ACC112 (cell line): ENCODE results near the gene ICA1L.

ENCODE experiments used
- H2AFZ ChIP-seq: fragments of 200-600 bp; sonication (generic); one replicate; pipeline ENCODE4 v1.6.0; 2017; ENCODE audit warnings: antibody characterized with exemption, low read length; ENCODE audit not compliant: unreplicated experiment
- H3K27ac ChIP-seq: fragments of 200-600 bp; sonication (generic); 2 replicates; pipeline ENCODE4 v1.5.1; 2014; ENCODE audit warnings: low read depth, mild to moderate bottlenecking, antibody characterized with exemption, low read length, moderate library complexity
- H3K27me3 ChIP-seq: fragments of 200-600 bp; sonication (generic); 2 replicates; pipeline ENCODE4 v1.6.1; 2014; ENCODE audit warnings: mild to moderate bottlenecking, antibody characterized with exemption, low read length, moderate library complexity, mixed read lengths; ENCODE audit not compliant: insufficient read depth
- H3K36me3 ChIP-seq: fragments of 200-600 bp; sonication (generic); 2 replicates; pipeline ENCODE4 v1.6.1; 2016; ENCODE audit warnings: mild to moderate bottlenecking, antibody characterized with exemption, low read length, moderate library complexity, mixed read lengths; ENCODE audit not compliant: insufficient read depth
- H3K4me1 ChIP-seq: fragments of 200-600 bp; sonication (generic); one replicate; pipeline ENCODE4 v1.6.1; 2016; ENCODE audit warnings: low read length, mixed read lengths; ENCODE audit not compliant: insufficient read depth, unreplicated experiment, control insufficient read depth
- H3K4me3 ChIP-seq: fragments of 200-600 bp; sonication (generic); 2 replicates; pipeline ENCODE4 v1.5.1; 2014; ENCODE audit warnings: mild to moderate bottlenecking, low read depth, low read length
- H3K79me2 ChIP-seq: fragments of 200-600 bp; sonication (generic); one replicate; pipeline ENCODE4 v1.6.0; 2016; ENCODE audit warnings: low read length; ENCODE audit not compliant: control insufficient read depth, unreplicated experiment, insufficient read depth

The ICA1L gene

GRCh38 chr2:202782940-202783558, 88.5 kb downstream of the ICA1L start:
- Histone ChIP-seq H2AFZ (no peak overlapping the region), H3K4me3 (no peak overlapping the region), H3K36me3 (no peaks in the 10 kb centered on the region), H3K4me1 (peaks cover 11% of the 10 kb centered on the region), H3K79me2 (no peaks in the 10 kb centered on the region), H3K27ac (no peak overlapping the region), H3K27me3 (no peaks in the 10 kb centered on the region)

GRCh38 chr2:202780514-202781021, 91.0 kb downstream of the ICA1L start:
- H3K79me2 ChIP-seq = no peaks in the 10 kb centered on the region
- H3K4me3 ChIP-seq = no peak overlapping the region
- no peak overlapping the region for H2AFZ ChIP-seq
- H3K4me1 ChIP-seq = peaks cover 11% of the 10 kb centered on the region
- no peaks in the 10 kb centered on the region for H3K36me3 ChIP-seq
- no peak overlapping the region for H3K27ac ChIP-seq
- no peaks in the 10 kb centered on the region for H3K27me3 ChIP-seq

- Histone ChIP-seq H3K27me3 (no peaks in the 10 kb centered on the region), H3K4me3 (no peak overlapping the region), H2AFZ (no peak overlapping the region), H3K79me2 (no peaks in the 10 kb centered on the region), H3K27ac (no peak overlapping the region), H3K36me3 (no peaks in the 10 kb centered on the region), H3K4me1 (peaks cover 11% of the 10 kb centered on the region)
Observed at GRCh38 chr2:202778217-202778616, 93.3 kb downstream of the ICA1L start.

DNA sequence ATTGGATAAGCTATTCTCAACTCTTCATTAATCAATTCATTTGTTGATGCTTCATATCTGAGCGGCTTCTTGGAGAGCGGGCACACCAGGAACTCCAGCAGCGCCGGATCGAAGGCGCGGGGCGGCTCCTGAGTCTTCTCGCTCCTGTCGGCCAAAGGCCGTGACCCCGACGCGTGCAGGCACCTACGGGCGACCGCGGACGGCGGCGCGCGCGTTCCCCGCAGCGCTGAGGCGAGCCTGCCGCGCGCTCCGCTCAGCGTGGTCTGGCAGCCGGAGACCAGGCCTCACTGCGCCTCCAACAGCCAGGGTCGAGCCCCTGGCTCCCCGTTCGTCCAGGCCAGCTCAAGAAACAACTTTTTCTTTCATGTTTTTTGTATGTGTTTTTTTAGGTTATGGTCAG, 97.5 kb downstream of the ICA1L start:
- Histone ChIP-seq H2AFZ (no peak overlapping the region), H3K27me3 (no peaks in the 10 kb centered on the region), H3K4me1 (no peaks in the 10 kb centered on the region), H3K36me3 (no peaks in the 10 kb centered on the region), H3K27ac (no peak overlapping the region), H3K79me2 (no peaks in the 10 kb centered on the region), H3K4me3 (no peak overlapping the region)

GRCh38 chr2:202773301-202773973, 98.1 kb downstream of the ICA1L start:
- H3K36me3 ChIP-seq = no peaks in the 10 kb centered on the region
- H3K27me3 ChIP-seq = no peaks in the 10 kb centered on the region
- no peak overlapping the region for H3K4me3 ChIP-seq
- no peaks in the 10 kb centered on the region for H3K79me2 ChIP-seq
- no peak overlapping the region for H2AFZ ChIP-seq
- no peak overlapping the region for H3K27ac ChIP-seq
- H3K4me1 ChIP-seq = no peaks in the 10 kb centered on the region

GRCh38 chr2:202771741-202772460, 99.7 kb downstream of the ICA1L start:
- Histone ChIP-seq H3K4me1 (no peaks in the 10 kb centered on the region), H3K4me3 (no peak overlapping the region), H3K27ac (no peak overlapping the region), H3K36me3 (no peaks in the 10 kb centered on the region), H3K79me2 (no peaks in the 10 kb centered on the region), H3K27me3 (no peaks in the 10 kb centered on the region), H2AFZ (no peak overlapping the region)

DNA sequence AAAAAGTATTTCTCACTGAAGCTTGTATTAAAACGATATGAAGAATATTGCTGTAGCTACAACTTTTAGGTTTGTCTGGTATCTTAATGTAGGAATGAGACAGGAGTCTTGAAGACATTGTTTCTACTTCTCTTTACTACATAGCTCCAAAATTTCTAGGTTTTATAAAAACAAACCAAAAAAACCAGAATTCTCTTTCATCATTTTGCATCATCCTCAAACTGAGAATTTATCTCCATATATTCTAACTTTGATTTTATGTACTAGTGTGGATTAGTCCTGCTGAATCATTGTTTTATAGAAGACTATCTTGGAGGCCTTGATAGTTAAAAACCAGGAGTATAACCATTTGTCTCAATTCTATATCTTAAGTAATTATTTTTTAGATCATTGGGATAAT, 100.2 kb downstream of the ICA1L start:
- H3K4me3 ChIP-seq = no peak overlapping the region

GRCh38 chr2:202769201-202769600, 102.4 kb downstream of the ICA1L start:
- no peak overlapping the region for H3K4me3 ChIP-seq
- no peaks in the 10 kb centered on the region; the same call in 1 of the 2 replicates for H3K36me3 ChIP-seq
- H3K27me3 ChIP-seq = no peaks in the 10 kb centered on the region
- H3K27ac ChIP-seq = no peak overlapping the region
- H2AFZ ChIP-seq = no peak overlapping the region
- H3K4me1 ChIP-seq = no peaks in the 10 kb centered on the region
- no peaks in the 10 kb centered on the region for H3K79me2 ChIP-seq

More for the DNA sequence above, 100.2 kb downstream of the ICA1L start:
- Histone ChIP-seq H2AFZ (no peak overlapping the region), H3K79me2 (no peaks in the 10 kb centered on the region), H3K27me3 (no peaks in the 10 kb centered on the region), H3K27ac (no peak overlapping the region), H3K4me1 (no peaks in the 10 kb centered on the region), H3K36me3 (no peaks in the 10 kb centered on the region)

GRCh38 chr2:202768273-202768672, 103.3 kb downstream of the ICA1L start:
- H3K27me3 ChIP-seq = no peaks in the 10 kb centered on the region
- no peak overlapping the region for H3K4me3 ChIP-seq
- no peaks in the 10 kb centered on the region for H3K4me1 ChIP-seq
- no peaks in the 10 kb centered on the region for H3K79me2 ChIP-seq
- H2AFZ ChIP-seq = no peak overlapping the region
- no peak overlapping the region for H3K27ac ChIP-seq
- H3K36me3 ChIP-seq = no peaks in the 10 kb centered on the region; the same call in 1 of the 2 replicates

GRCh38 chr2:202765436-202765835, 106.1 kb downstream of the ICA1L start:
- Histone ChIP-seq H3K27ac (no peak overlapping the region), H3K27me3 (no peaks in the 10 kb centered on the region), H3K4me3 (no peak overlapping the region), H2AFZ (no peak overlapping the region), H3K79me2 (no peaks in the 10 kb centered on the region), H3K4me1 (no peaks in the 10 kb centered on the region), H3K36me3 (no peaks in the 10 kb centered on the region; the same call in 1 of the 2 replicates)
